Measurements from ENCODE around the gene IFITM10. TPM values are rescaled to one million over a fixed set of nuclear protein-coding genes. Genes with fewer than 3 reads are reported as not detected.

IFITM10 gene
- total RNA-seq, 1 experiment from 2014 or later = 2.0 TPM

GRCh38 chr11:1744891-1745700, 5.3 kb downstream of the IFITM10 start:
- Mint-ChIP-seq H3K27ac (ENCODE audit: low read depth, unreplicated experiment) (no peak overlapping the region), H3K27me3 (ENCODE audit: insufficient read depth, unreplicated experiment) (no peaks in the 10 kb centered on the region), H3K36me3 (ENCODE audit: insufficient read depth, unreplicated experiment) (peaks cover 16% of the 10 kb centered on the region), H3K4me3 (ENCODE audit: unreplicated experiment) (no peak overlapping the region), H3K9me3 (ENCODE audit: unreplicated experiment) (no peaks in the 10 kb centered on the region), H3K4me1 (ENCODE audit: insufficient read depth, unreplicated experiment) (peaks cover 14% of the 10 kb centered on the region)
- BruUV-seq (replicated peaks) = no TSS peak
- DNase-seq (ENCODE audit: unreplicated experiment) = no peak
- TF ChIP-seq CTCF (IDR thresholded peaks at IDR 0.05; ENCODE audit: unreplicated experiment) = no peak
- ChIA-PET POLR2A (interaction anchor here (1.1 kb wide), 1 partner anchor 88 kb away, joined by 3 read pairs; no protein-coding TSS in a partner anchor), CTCF (interaction anchor here (0.6 to 1.1 kb wide), 2 partner anchors 88 to 832 kb away, joined by 4 to 5 read pairs; no protein-coding TSS in a partner anchor)
- intact Hi-C loops (cut with micrococcal nuclease) = loop anchor here (5.0 kb wide), 1 partner anchor 82 kb away; no protein-coding TSS in a partner anchor

GRCh38 chr11:1744137-1744886, 6.1 kb downstream of the IFITM10 start:
- Mint-ChIP-seq H3K9me3 (ENCODE audit: unreplicated experiment) (no peaks in the 10 kb centered on the region), H3K36me3 (ENCODE audit: insufficient read depth, unreplicated experiment) (peaks cover 8% of the 10 kb centered on the region), H3K4me3 (ENCODE audit: unreplicated experiment) (no peak overlapping the region), H3K4me1 (ENCODE audit: insufficient read depth, unreplicated experiment) (peaks cover 6% of the 10 kb centered on the region), H3K27me3 (ENCODE audit: insufficient read depth, unreplicated experiment) (peaks cover 7% of the 10 kb centered on the region), H3K27ac (ENCODE audit: low read depth, unreplicated experiment) (no peak overlapping the region)
- TF ChIP-seq CTCF (IDR thresholded peaks at IDR 0.05; ENCODE audit: unreplicated experiment) = no peak
- no peak for DNase-seq (ENCODE audit: unreplicated experiment)
- intact Hi-C loops (cut with micrococcal nuclease) = no loop called here
- CTCF ChIA-PET = interaction anchor here (0.6 to 1.1 kb wide), 3 partner anchors 89 to 831 kb away, joined by 3 to 5 read pairs (median 4); no protein-coding TSS in a partner anchor
- BruUV-seq (replicated peaks) = no TSS peak
- POLR2A ChIA-PET = interaction anchor here (0.7 to 1.3 kb wide), 3 partner anchors 9 to 89 kb away, joined by 3 read pairs; no protein-coding TSS in a partner anchor

- Mint-ChIP-seq H3K4me1 (ENCODE audit: insufficient read depth, unreplicated experiment) (peaks cover 6% of the 10 kb centered on the region), H3K36me3 (ENCODE audit: insufficient read depth, unreplicated experiment) (peaks cover 6% of the 10 kb centered on the region)
- no peak for DNase-seq (ENCODE audit: unreplicated experiment)
Measured at GRCh38 chr11:1743585-1744136, 6.7 kb downstream of the IFITM10 start.

More at GRCh38 chr11:1743585-1744136, 6.7 kb downstream of the IFITM10 start:
- BruUV-seq (replicated peaks) = no TSS peak
- intact Hi-C loops (cut with micrococcal nuclease) = no loop called here
- H3K9me3 Mint-ChIP-seq (ENCODE audit: unreplicated experiment) = no peaks in the 10 kb centered on the region
- peaks cover 14% of the 10 kb centered on the region for H3K27me3 Mint-ChIP-seq (ENCODE audit: insufficient read depth, unreplicated experiment)
- no peak for TF ChIP-seq CTCF (IDR thresholded peaks at IDR 0.05; ENCODE audit: unreplicated experiment)
- no peak overlapping the region for H3K27ac Mint-ChIP-seq (ENCODE audit: low read depth, unreplicated experiment)
- ChIA-PET CTCF (interaction anchor here (1.0 kb wide), 1 partner anchor 179 kb away, joined by 3 read pairs; no protein-coding TSS in a partner anchor), POLR2A (interaction anchor here (1.1 to 1.3 kb wide), 2 partner anchors 8 to 90 kb away, joined by 3 read pairs; no protein-coding TSS in a partner anchor)
- no peak overlapping the region for H3K4me3 Mint-ChIP-seq (ENCODE audit: unreplicated experiment)
